DOHH2 (cell line): ENCODE results near the gene PGBD4.

Experiments
- CTCF ChIP-seq: fragments of 200-600 bp; sonication (generic); IDR thresholded peaks from one replicate; pipeline ENCODE4 v1.5.1; 2014; ENCODE audit warnings: antibody characterized with exemption, mild to moderate bottlenecking, low read depth, low read length; ENCODE audit not compliant: poor library complexity, severe bottlenecking
- EZH2phosphoT487 ChIP-seq: fragments of 200-600 bp; sonication (generic); IDR thresholded peaks from 2 replicates; pipeline ENCODE4 v1.6.1; 2017; ENCODE audit warnings: borderline replicate concordance, mild to moderate bottlenecking, antibody characterized with exemption, low read length, moderate library complexity, mixed read lengths

DNA sequence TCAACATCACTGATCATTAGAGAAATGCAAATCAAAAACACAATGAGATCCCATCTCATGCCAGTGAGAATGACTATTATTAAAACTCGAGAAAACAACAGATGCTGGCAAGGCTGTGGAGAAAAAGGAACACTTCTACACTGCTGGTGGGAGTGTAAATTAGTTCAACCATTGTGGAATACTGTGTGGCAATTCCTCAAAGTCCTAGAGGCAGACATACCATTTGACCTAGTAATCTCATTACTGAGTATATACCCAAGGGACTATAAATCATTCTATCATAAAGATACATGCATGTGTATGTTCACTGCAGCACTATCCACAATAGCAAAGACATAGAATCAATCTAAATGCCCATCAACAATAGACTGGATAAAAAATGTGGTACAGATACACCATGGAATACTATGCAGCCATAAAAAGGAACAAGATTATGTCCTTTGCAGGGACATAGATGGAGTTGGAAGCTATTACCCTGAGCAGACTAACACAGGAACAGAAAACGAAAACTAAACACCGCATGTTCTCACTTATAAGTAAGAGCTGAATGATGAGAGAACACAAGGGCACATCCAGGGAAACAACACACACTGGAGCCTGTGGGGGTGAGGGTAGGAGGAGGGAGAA is 47.7 kb upstream of the PGBD4 start:
- TF ChIP-seq CTCF (no peak), EZH2phosphoT487 (no peak)
